D721Med (cell line): ENCODE data around the gene GRIN2D.

Source experiments
- DNase-seq: peaks from one replicate; pipeline ENCODE4 v3.0.0; 2011; ENCODE audit warnings: low spot score; ENCODE audit not compliant: insufficient read length
- FAIRE-seq: peaks from 2 replicates; lab custom pipeline; 2011; peaks lifted over from hg19 to GRCh38; lab: Jason Lieb, UNC
- TF ChIP-seq, protein P1 (sequence below): IDR thresholded peaks from 2 replicates; pipeline ENCODE4 v1.5.1; 2012; ENCODE audit warnings: mild to moderate bottlenecking, control low read depth; ENCODE audit not compliant: insufficient read depth; ENCODE audit errors: missing control alignments

Gene GRIN2D

DNA sequence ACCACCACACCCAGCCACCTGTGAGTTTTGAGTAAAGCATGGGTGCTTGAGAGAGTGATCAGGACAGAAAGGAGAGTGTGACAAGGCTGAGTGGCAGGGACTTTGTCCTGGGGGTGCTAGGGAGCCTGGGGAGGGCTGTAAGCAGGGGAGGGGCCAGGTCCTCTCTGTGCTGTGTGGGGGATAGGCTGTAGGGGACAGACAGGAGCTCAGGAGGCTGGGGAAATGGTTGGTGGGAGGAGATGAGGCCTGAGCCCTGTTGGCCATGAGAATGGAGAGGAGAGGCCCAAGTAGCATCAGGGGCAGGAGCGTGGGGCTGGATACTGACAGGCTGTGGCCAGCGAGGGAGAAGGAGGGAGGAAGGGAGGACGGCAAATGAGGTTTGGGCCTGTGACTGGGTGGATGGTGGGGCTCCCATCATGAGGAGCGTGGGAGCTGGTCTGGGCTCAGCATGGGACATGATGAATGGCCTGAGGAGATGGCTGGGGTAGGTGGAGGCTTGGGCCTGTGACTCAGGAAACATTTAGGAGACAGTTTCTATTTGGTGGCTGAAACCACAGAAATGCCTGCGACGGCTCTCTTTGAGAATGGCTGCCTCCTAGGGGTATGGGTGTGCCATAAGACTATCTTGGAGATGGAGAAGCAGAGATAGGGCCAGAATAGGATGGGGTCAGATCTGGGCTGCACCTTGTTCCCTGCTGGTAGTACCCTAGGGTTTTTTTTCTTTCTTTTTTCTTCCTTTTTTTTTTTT is 25.0 kb downstream of the GRIN2D start:
- TF ChIP-seq, protein P1, sequence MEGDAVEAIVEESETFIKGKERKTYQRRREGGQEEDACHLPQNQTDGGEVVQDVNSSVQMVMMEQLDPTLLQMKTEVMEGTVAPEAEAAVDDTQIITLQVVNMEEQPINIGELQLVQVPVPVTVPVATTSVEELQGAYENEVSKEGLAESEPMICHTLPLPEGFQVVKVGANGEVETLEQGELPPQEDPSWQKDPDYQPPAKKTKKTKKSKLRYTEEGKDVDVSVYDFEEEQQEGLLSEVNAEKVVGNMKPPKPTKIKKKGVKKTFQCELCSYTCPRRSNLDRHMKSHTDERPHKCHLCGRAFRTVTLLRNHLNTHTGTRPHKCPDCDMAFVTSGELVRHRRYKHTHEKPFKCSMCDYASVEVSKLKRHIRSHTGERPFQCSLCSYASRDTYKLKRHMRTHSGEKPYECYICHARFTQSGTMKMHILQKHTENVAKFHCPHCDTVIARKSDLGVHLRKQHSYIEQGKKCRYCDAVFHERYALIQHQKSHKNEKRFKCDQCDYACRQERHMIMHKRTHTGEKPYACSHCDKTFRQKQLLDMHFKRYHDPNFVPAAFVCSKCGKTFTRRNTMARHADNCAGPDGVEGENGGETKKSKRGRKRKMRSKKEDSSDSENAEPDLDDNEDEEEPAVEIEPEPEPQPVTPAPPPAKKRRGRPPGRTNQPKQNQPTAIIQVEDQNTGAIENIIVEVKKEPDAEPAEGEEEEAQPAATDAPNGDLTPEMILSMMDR = no peak
- FAIRE-seq (no peak), DNase-seq (no peak)

DNA sequence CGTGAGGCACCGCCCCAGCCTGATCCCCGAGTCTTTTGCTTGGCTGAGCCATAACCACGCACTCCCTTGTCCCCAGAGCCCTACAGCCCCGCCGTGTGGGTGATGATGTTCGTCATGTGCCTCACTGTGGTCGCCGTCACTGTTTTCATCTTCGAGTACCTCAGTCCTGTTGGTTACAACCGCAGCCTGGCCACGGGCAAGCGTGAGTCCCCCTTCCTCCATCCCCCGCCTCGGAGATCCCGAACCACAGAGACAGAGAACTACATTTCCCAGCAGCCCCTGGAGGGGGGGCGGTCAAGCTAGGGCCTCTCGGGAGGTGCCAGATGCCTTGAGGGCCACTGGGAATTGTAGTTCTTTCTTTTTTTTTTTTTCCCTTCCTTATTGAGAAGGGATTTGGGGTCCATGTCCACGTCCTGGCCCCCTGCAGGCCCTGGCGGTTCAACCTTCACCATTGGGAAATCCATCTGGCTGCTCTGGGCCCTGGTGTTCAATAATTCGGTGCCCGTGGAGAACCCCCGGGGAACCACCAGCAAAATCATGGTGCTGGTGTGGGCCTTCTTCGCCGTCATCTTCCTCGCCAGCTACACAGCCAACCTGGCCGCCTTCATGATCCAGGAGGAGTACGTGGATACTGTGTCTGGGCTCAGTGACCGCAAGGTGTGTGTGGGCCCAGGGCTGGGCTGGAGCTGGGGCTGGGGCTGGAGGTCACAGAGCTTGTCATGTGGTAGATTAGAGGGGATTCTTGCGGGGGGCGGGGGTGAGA is 25.9 kb downstream of the GRIN2D start:
- FAIRE-seq = no peak
- TF ChIP-seq, protein P1 = no peak
- no peak for DNase-seq

DNA sequence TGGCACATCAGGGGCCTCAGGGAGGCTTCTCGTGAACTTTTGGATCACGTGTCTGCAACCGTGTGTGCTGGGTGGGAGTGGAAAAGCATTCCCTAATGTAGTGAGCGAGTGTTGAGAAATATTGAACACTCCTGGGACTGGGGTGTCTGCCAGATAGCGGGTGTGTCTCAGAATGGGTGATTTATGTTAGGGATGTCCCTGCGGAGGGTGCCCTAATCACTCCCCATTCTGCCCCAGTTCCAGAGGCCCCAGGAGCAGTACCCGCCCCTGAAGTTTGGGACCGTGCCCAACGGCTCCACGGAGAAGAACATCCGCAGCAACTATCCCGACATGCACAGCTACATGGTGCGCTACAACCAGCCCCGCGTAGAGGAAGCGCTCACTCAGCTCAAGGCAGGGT is 28.1 kb downstream of the GRIN2D start:
- DNase-seq (no peak), FAIRE-seq (no peak)
- TF ChIP-seq, protein P1 = no peak

DNA sequence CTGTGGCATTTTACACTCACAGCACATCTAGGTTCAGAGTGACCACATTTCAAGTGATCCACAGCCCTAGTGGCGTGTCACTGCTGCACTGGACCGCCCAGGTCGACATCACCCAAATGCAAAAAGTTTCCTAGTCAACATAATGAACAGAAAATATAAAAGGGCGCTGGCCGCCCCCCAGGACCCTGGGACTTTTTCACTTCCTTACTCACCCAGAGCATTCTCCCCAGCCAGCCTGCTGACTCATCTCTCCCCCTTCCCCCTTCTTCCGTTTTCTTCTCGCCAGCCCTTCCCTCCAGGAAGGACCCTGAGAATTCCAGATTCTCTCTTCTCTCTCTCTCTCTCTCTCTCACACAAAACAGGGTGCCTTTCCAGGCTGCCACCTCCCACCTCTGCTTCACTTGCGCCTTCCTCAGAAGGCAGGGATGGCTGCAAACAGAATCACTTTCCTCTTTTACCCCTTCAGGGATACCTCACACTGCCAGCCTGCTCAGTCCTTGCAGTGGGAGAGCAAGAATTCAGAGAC is 31.3 kb downstream of the GRIN2D start:
- DNase-seq (no peak), FAIRE-seq (no peak)
- TF ChIP-seq, protein P1 = no peak

DNA sequence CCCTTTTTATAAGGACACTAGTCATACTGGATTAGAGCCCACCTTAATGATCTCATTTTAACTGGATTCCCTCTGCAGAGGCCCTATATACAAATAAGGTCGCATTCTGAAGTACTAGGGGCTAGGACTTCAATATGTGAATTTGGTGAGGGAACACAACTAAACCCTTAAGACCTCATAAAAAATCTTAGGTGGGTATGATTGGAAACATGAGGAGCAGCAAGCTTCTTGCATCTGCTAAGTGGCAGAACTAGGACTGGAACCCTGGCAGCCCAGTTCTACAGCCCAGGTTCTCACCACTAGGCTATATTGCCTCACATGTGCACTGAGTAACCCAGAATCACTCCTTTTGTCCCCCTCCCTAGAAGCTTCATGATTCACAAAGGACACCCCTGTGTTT is 35.2 kb downstream of the GRIN2D start:
- TF ChIP-seq, protein P1 = no peak
- DNase-seq = no peak
- FAIRE-seq = no peak

DNA sequence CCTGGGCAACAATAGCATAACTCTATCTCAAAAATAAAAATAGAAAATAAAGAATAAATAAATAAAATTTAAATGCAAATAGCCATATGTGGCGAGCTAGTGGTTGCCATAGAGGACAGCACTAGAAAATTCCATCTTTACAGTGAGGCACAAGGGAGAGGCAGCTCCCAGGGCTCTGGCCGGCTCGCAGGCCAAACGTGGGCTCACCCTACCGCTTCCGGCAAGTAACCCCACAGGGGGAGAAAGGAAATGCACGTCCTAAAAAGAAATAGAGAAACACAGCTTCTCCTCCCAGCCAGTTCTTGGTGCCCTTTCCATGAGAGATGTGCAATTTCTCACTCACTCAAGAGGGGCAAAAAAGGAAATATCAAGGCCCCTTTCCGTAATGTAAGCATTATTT is 39.9 kb downstream of the GRIN2D start:
- DNase-seq = no peak
- FAIRE-seq = no peak
- TF ChIP-seq, protein P1 = no peak
